SU-DHL-6 (cell line): ENCODE measurements around the gene MARVELD3.
"Not testable (repeated sequence)": the region's sequence is repeated elsewhere in the genome, so short reads cannot be mapped to it uniquely, and the experiment has no call there.

Source experiments
- H2AFZ ChIP-seq: fragments of 200-600 bp; sonication (generic); 2 replicates; pipeline ENCODE4 v1.6.1; 2014; ENCODE audit warnings: low read depth, mild to moderate bottlenecking, moderate library complexity, mixed read lengths, antibody characterized with exemption, low read length; ENCODE audit not compliant: severe bottlenecking
- H3F3A ChIP-seq: fragments of 200-600 bp; shearing (Covaris generic); 2 replicates; pipeline ENCODE4 v1.6.0; 2016; ENCODE audit warnings: antibody characterized with exemption, mild to moderate bottlenecking; ENCODE audit not compliant: insufficient read depth
- H3K27ac ChIP-seq: fragments of 200-600 bp; sonication (generic); 2 replicates; pipeline ENCODE4 v1.5.1; 2016; ENCODE audit warnings: low read depth, mild to moderate bottlenecking, low read length, moderate library complexity, mixed read lengths
- H3K27me3 ChIP-seq: fragments of 200-600 bp; sonication (generic), shearing (Covaris generic); 2 replicates; pipeline ENCODE4 v1.6.0; 2014; ENCODE audit warnings: mild to moderate bottlenecking, low read length
- H3K36me3 ChIP-seq: fragments of 200-600 bp; sonication (generic); 2 replicates; pipeline ENCODE4 v1.6.1; 2014; ENCODE audit warnings: mild to moderate bottlenecking, low read length, mixed read lengths
- H3K4me2 ChIP-seq: fragments of 300-600, 200-600 bp; shearing (Covaris generic), sonication (generic); 2 replicates; pipeline ENCODE4 v1.6.0; 2014; ENCODE audit warnings: low read length, low read depth, mild to moderate bottlenecking; ENCODE audit not compliant: poor library complexity, severe bottlenecking
- H3K4me3 ChIP-seq: fragments of 200-600 bp; sonication (generic); 2 replicates; pipeline ENCODE4 v1.5.1; 2014; ENCODE audit warnings: antibody characterized with exemption, low read length, mild to moderate bottlenecking, mixed read lengths; ENCODE audit not compliant: insufficient read depth, poor library complexity, severe bottlenecking
- H3K79me2 ChIP-seq: fragments of 200-600 bp; sonication (generic); 2 replicates; pipeline ENCODE4 v1.6.1; 2014; ENCODE audit warnings: mild to moderate bottlenecking, low read length, moderate library complexity; ENCODE audit not compliant: insufficient read depth
- H3K9ac ChIP-seq: fragments of 200-600 bp; sonication (generic); 2 replicates; pipeline ENCODE4 v1.7.0; 2014; ENCODE audit warnings: mild to moderate bottlenecking, low read length
- H3K9me2 ChIP-seq: fragments of 200-600 bp; sonication (generic); replicated peaks from 2 replicates; pipeline ENCODE4 v1.6.1; 2014; ENCODE audit warnings: low read length; ENCODE audit not compliant: insufficient read depth
- H3K9me3 ChIP-seq: fragments of 200-600 bp; sonication (generic); 2 replicates; pipeline ENCODE4 v1.6.1; 2014; ENCODE audit warnings: low read length, mixed read lengths; ENCODE audit not compliant: insufficient read depth
- H4K20me1 ChIP-seq: fragments of 200-600 bp; sonication (generic); 2 replicates; pipeline ENCODE4 v1.6.1; 2014; ENCODE audit warnings: low read depth, mild to moderate bottlenecking, antibody characterized with exemption, low read length, moderate library complexity, mixed read lengths
- EZH2phosphoT487 ChIP-seq: fragments of 200-600 bp; sonication (generic), shearing (Covaris generic); conservative IDR thresholded peaks from 2 replicates; pipeline ENCODE4 v1.6.1; 2018; ENCODE audit warnings: mild to moderate bottlenecking, antibody characterized with exemption, low read length, moderate library complexity, mixed read lengths
- TF ChIP-seq, protein P1 (sequence below): fragments of 200-600 bp; sonication (generic); IDR thresholded peaks from one replicate; pipeline ENCODE4 v1.5.1; 2017; ENCODE audit warnings: antibody characterized with exemption, mild to moderate bottlenecking, low read length, moderate library complexity; ENCODE audit not compliant: insufficient read depth, poor library complexity, severe bottlenecking

Gene MARVELD3

DNA sequence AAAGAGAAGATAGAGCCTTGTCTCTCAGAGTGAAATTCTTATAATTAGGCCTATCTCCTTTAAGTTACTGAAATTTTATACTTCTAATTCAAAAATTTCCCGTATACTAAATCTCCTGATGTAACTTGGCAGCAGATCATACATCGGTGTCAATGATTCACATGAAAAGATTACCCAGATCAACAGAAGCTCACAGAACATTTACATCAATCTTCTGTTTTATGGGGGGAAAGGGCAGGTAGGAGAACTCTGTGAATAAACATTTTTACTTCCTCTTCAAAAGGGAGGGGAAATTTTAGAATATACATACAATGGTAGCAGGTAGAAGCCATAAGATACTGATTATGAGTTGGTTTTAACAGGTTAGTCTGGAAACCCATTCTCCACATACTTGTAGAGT, 55.4 kb downstream of the MARVELD3 start:
- Histone ChIP-seq H3K4me2 (no peak overlapping the region), H3K9me2 (no peaks in the 10 kb centered on the region), H2AFZ (no peak overlapping the region), H3K27ac (no peak overlapping the region), H3K79me2 (no peaks in the 10 kb centered on the region), H3K9me3 (no peaks in the 10 kb centered on the region), H3F3A (no peaks in the 10 kb centered on the region), H4K20me1 (no peaks in the 10 kb centered on the region), H3K36me3 (no peaks in the 10 kb centered on the region; the same call in 1 of the 2 replicates), H3K4me3 (no peak overlapping the region), H3K27me3 (no peaks in the 10 kb centered on the region), H3K9ac (no peak overlapping the region)
- no peak for TF ChIP-seq EZH2phosphoT487
- TF ChIP-seq, protein P1, sequence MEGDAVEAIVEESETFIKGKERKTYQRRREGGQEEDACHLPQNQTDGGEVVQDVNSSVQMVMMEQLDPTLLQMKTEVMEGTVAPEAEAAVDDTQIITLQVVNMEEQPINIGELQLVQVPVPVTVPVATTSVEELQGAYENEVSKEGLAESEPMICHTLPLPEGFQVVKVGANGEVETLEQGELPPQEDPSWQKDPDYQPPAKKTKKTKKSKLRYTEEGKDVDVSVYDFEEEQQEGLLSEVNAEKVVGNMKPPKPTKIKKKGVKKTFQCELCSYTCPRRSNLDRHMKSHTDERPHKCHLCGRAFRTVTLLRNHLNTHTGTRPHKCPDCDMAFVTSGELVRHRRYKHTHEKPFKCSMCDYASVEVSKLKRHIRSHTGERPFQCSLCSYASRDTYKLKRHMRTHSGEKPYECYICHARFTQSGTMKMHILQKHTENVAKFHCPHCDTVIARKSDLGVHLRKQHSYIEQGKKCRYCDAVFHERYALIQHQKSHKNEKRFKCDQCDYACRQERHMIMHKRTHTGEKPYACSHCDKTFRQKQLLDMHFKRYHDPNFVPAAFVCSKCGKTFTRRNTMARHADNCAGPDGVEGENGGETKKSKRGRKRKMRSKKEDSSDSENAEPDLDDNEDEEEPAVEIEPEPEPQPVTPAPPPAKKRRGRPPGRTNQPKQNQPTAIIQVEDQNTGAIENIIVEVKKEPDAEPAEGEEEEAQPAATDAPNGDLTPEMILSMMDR: no peak

DNA sequence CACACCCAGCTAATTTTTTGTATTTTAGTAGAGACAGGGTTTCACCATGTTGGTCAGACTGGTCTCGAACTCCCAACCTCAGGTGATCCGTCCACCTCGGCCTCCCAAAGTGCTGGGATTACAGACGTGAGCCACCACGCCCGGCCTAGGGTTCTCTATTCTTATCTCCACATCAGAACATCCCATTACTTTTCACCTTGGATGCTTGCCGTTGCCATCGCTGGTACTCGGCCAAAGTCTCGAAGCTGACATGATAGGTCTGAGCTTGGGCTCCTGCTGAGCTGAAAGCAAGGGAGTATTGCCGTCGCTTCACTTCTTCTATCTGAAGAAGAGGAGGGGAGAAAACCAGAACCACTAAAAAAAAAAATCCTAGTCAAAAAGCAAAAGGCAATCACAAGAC, 58.3 kb downstream of the MARVELD3 start:
- H3K4me2 ChIP-seq, H4K20me1 ChIP-seq, H3K27ac ChIP-seq, H3K4me3 ChIP-seq, H3K9ac ChIP-seq, H3K9me3 ChIP-seq, H2AFZ ChIP-seq, H3K79me2 ChIP-seq, H3F3A ChIP-seq, H3K9me2 ChIP-seq, H3K36me3 ChIP-seq, H3K27me3 ChIP-seq: not testable (repeated sequence)
